SK-N-SH (cell line): ENCODE measurements around the gene SCN1B.

Experiments used
- CTCF ChIP-seq: fragments of 200-600 bp; sonication (generic); IDR thresholded peaks from 2 replicates; pipeline ENCODE4 v1.6.1; 2017; ENCODE audit warnings: antibody characterized with exemption, mild to moderate bottlenecking, moderate library complexity
- EP300 ChIP-seq, 2 experiments: IDR thresholded peaks; 2 replicates each; pipeline versions ENCODE4 v1.4.0 to v1.6.1; 2012; ENCODE audit warnings: borderline replicate concordance in 1 of 2, low read depth in 1 of 2, low read length in 1 of 2
- EZH2phosphoT487 ChIP-seq: fragments of 200-600 bp; sonication (generic); IDR thresholded peaks from 2 replicates; pipeline ENCODE4 v1.6.1; 2017; ENCODE audit warnings: low read depth, mixed run types, mild to moderate bottlenecking, antibody characterized with exemption, moderate library complexity, borderline replicate concordance
- GABPA ChIP-seq: IDR thresholded peaks from 2 replicates; pipeline ENCODE4 v1.4.0; 2012; ENCODE audit warnings: low read depth, mild to moderate bottlenecking
- PBX3 ChIP-seq: IDR thresholded peaks from 2 replicates; pipeline ENCODE4; 2012
- RCOR1 ChIP-seq: fragments of 150-350 bp; IDR thresholded peaks from 2 replicates; pipeline ENCODE4 v1.6.1; 2017; ENCODE audit warnings: antibody characterized with exemption, low read length
- REST ChIP-seq: IDR thresholded peaks from 2 replicates; pipeline ENCODE4 v1.6.1; 2012; ENCODE audit warnings: mild to moderate bottlenecking, low read depth, low read length, moderate library complexity
- SMC3 ChIP-seq: IDR thresholded peaks from 2 replicates; pipeline ENCODE4 v1.6.1; 2012; ENCODE audit warnings: low read depth, low read length, improper control_type of control experiment
- TAF1 ChIP-seq: IDR thresholded peaks from 2 replicates; pipeline ENCODE4 v1.6.1; 2012; ENCODE audit warnings: low read depth, mild to moderate bottlenecking, low read length, moderate library complexity, borderline replicate concordance
- USF2 ChIP-seq: fragments of 150-350 bp; IDR thresholded peaks from 2 replicates; pipeline ENCODE4 v1.6.1; 2017; ENCODE audit warnings: antibody characterized with exemption, low read length, low read depth, borderline replicate concordance
- ZBTB33 ChIP-seq: IDR thresholded peaks from 2 replicates; pipeline ENCODE4 v1.4.0; 2012; ENCODE audit warnings: low read depth, borderline replicate concordance

GRCh38 chr19:35083691-35084508 lies 53.6 kb downstream of the SCN1B start:
- TF ChIP-seq PBX3: no peak
- no peak for TF ChIP-seq ZBTB33
- TF ChIP-seq GABPA: no peak
- no peak for TF ChIP-seq CTCF
- TF ChIP-seq REST: no peak
- TF ChIP-seq EZH2phosphoT487: no peak
- no peak for TF ChIP-seq USF2
- no peak for TF ChIP-seq RCOR1
- no peak for TF ChIP-seq SMC3
- no peak for TF ChIP-seq EP300 (IDR thresholded peaks at IDR 0.05; ENCODE audit: borderline replicate concordance in 1 of 2, low read depth in 1 of 2, low read length in 1 of 2)
- no peak for TF ChIP-seq TAF1
